ENCODE measurements around the gene CFHR3.

DNA sequence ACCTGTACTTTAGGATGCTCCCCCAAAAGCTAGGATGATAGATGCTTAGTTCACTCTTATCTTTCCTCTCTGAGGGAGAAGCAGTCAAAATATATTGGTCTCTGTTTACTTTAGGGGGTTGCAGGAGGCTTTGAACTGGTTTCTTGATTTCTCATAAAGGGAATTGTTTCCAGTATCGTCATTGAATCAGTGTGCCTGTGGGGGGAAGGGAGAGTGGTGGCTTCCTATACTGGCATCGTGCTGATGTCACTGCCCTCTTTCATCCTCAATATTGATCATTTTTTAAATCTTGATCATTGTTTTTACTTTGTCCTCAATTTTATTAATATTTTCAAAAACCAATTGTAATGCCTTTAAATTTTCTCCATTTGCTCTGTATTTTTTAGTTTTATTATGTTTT is 40.2 kb upstream of the CFHR3 start:
- TF ChIP-seq, protein P1, sequence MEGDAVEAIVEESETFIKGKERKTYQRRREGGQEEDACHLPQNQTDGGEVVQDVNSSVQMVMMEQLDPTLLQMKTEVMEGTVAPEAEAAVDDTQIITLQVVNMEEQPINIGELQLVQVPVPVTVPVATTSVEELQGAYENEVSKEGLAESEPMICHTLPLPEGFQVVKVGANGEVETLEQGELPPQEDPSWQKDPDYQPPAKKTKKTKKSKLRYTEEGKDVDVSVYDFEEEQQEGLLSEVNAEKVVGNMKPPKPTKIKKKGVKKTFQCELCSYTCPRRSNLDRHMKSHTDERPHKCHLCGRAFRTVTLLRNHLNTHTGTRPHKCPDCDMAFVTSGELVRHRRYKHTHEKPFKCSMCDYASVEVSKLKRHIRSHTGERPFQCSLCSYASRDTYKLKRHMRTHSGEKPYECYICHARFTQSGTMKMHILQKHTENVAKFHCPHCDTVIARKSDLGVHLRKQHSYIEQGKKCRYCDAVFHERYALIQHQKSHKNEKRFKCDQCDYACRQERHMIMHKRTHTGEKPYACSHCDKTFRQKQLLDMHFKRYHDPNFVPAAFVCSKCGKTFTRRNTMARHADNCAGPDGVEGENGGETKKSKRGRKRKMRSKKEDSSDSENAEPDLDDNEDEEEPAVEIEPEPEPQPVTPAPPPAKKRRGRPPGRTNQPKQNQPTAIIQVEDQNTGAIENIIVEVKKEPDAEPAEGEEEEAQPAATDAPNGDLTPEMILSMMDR (IDR thresholded peaks at IDR 0.05), result no peak
- TF ChIP-seq POLR2A (IDR thresholded peaks at IDR 0.05), result no peak
- TF ChIP-seq EP300 (IDR thresholded peaks at IDR 0.05), result no peak
